C4-2B (cell line): ENCODE results near the gene ARHGAP8.

Experiments
- ZFX ChIP-seq: fragments of 450-650 bp; IDR thresholded peaks from 2 replicates; pipeline ENCODE4 v1.6.1; 2017
- TF ChIP-seq, protein P1 (sequence below): fragments of 450-650 bp; conservative IDR thresholded peaks from 2 replicates; pipeline ENCODE4 v1.5.1; 2017; ENCODE audit warnings: mild to moderate bottlenecking

- TF ChIP-seq, protein P1, sequence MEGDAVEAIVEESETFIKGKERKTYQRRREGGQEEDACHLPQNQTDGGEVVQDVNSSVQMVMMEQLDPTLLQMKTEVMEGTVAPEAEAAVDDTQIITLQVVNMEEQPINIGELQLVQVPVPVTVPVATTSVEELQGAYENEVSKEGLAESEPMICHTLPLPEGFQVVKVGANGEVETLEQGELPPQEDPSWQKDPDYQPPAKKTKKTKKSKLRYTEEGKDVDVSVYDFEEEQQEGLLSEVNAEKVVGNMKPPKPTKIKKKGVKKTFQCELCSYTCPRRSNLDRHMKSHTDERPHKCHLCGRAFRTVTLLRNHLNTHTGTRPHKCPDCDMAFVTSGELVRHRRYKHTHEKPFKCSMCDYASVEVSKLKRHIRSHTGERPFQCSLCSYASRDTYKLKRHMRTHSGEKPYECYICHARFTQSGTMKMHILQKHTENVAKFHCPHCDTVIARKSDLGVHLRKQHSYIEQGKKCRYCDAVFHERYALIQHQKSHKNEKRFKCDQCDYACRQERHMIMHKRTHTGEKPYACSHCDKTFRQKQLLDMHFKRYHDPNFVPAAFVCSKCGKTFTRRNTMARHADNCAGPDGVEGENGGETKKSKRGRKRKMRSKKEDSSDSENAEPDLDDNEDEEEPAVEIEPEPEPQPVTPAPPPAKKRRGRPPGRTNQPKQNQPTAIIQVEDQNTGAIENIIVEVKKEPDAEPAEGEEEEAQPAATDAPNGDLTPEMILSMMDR: no peak
- TF ChIP-seq ZFX: no peak
Measured at GRCh38 chr22:44878483-44879300, 126.3 kb downstream of the ARHGAP8 start.
